ENCODE data around the gene ACTMAP. TPM values are rescaled to one million over a fixed set of nuclear protein-coding genes. Genes with fewer than 3 reads are reported as not detected.

ACTMAP gene
- total and polyA plus RNA-seq, 2 of the 8 experiments (the other 6 are each of a cell fraction or from before 2014, with no cell fraction given) = 24.1 to 26.5 TPM

DNA sequence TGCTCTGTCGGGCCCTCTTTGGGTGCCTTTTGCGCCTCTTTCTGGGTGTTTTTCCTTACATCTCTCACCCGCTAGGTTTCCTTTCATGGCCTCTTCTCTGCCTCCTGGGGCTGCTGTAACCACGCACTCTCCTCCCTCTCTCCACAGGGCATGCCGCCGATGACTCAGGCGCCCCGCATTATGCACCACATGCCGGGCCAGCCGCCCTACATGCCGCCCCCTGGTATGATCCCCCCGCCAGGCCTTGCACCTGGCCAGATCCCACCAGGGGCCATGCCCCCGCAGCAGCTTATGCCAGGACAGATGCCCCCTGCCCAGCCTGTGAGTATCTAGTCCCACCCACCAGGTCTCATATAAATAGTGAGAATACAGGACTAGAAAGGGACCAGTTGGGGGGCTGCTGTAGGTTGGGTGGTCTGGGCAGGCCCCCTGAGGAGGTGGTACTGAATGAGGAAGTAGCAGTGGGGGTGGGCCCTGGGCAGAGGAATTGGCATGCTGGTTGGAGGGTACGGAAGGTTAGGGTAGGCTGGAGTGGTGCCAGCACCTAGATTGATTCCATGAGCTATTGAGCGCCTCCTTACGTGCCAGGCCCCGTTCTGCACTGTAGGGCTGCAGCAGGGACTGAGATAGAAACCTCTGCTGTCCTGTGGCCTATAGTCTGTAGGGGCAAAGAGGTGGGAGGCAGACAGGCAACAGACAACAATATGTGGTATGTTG, 12.6 kb upstream of the ACTMAP start (continued):
- TF ChIP-seq, protein P1, sequence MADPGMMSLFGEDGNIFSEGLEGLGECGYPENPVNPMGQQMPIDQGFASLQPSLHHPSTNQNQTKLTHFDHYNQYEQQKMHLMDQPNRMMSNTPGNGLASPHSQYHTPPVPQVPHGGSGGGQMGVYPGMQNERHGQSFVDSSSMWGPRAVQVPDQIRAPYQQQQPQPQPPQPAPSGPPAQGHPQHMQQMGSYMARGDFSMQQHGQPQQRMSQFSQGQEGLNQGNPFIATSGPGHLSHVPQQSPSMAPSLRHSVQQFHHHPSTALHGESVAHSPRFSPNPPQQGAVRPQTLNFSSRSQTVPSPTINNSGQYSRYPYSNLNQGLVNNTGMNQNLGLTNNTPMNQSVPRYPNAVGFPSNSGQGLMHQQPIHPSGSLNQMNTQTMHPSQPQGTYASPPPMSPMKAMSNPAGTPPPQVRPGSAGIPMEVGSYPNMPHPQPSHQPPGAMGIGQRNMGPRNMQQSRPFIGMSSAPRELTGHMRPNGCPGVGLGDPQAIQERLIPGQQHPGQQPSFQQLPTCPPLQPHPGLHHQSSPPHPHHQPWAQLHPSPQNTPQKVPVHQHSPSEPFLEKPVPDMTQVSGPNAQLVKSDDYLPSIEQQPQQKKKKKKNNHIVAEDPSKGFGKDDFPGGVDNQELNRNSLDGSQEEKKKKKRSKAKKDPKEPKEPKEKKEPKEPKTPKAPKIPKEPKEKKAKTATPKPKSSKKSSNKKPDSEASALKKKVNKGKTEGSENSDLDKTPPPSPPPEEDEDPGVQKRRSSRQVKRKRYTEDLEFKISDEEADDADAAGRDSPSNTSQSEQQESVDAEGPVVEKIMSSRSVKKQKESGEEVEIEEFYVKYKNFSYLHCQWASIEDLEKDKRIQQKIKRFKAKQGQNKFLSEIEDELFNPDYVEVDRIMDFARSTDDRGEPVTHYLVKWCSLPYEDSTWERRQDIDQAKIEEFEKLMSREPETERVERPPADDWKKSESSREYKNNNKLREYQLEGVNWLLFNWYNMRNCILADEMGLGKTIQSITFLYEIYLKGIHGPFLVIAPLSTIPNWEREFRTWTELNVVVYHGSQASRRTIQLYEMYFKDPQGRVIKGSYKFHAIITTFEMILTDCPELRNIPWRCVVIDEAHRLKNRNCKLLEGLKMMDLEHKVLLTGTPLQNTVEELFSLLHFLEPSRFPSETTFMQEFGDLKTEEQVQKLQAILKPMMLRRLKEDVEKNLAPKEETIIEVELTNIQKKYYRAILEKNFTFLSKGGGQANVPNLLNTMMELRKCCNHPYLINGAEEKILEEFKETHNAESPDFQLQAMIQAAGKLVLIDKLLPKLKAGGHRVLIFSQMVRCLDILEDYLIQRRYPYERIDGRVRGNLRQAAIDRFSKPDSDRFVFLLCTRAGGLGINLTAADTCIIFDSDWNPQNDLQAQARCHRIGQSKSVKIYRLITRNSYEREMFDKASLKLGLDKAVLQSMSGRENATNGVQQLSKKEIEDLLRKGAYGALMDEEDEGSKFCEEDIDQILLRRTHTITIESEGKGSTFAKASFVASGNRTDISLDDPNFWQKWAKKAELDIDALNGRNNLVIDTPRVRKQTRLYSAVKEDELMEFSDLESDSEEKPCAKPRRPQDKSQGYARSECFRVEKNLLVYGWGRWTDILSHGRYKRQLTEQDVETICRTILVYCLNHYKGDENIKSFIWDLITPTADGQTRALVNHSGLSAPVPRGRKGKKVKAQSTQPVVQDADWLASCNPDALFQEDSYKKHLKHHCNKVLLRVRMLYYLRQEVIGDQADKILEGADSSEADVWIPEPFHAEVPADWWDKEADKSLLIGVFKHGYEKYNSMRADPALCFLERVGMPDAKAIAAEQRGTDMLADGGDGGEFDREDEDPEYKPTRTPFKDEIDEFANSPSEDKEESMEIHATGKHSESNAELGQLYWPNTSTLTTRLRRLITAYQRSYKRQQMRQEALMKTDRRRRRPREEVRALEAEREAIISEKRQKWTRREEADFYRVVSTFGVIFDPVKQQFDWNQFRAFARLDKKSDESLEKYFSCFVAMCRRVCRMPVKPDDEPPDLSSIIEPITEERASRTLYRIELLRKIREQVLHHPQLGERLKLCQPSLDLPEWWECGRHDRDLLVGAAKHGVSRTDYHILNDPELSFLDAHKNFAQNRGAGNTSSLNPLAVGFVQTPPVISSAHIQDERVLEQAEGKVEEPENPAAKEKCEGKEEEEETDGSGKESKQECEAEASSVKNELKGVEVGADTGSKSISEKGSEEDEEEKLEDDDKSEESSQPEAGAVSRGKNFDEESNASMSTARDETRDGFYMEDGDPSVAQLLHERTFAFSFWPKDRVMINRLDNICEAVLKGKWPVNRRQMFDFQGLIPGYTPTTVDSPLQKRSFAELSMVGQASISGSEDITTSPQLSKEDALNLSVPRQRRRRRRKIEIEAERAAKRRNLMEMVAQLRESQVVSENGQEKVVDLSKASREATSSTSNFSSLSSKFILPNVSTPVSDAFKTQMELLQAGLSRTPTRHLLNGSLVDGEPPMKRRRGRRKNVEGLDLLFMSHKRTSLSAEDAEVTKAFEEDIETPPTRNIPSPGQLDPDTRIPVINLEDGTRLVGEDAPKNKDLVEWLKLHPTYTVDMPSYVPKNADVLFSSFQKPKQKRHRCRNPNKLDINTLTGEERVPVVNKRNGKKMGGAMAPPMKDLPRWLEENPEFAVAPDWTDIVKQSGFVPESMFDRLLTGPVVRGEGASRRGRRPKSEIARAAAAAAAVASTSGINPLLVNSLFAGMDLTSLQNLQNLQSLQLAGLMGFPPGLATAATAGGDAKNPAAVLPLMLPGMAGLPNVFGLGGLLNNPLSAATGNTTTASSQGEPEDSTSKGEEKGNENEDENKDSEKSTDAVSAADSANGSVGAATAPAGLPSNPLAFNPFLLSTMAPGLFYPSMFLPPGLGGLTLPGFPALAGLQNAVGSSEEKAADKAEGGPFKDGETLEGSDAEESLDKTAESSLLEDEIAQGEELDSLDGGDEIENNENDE (IDR thresholded peaks at IDR 0.05; ENCODE audit: insufficient replicate concordance, low read length) = no peak
- TF ChIP-seq TAF1 (IDR thresholded peaks at IDR 0.05; ENCODE audit: low read depth, low read length) (no peak), SP2 (IDR thresholded peaks at IDR 0.05; ENCODE audit: low read length) (no peak), CBX8 (IDR thresholded peaks at IDR 0.05; ENCODE audit: borderline replicate concordance, low read depth, low read length) (no peak), CREB1 (IDR thresholded peaks at IDR 0.05) (no peak)

Measured in H1 (cell line).